Stimulated activated CD8-positive, alpha-beta memory T cell treated with anti-CD3 and anti-CD28 coated beads, Interleukin-7, amount 100 ng/mL, for 1 hour (primary cell): ENCODE measurements around the gene WAPL.
A peak's percentile ranks its signal among the peaks of the same experiment; 100 is the strongest.
"Not testable (repeated sequence)": the region's sequence is repeated elsewhere in the genome, so short reads cannot be mapped to it uniquely, and the experiment has no call there.

Source experiments
- DNase-seq, 2 donors: peaks; one replicate each; pipeline ENCODE4 v3.0.0-alpha.2; 2020; ENCODE audit warnings: low read depth in 2 of 2

WAPL gene

GRCh38 chr10:86525713-86526112 lies 4.1 kb upstream of the WAPL start:
- DNase-seq = not testable (repeated sequence)

- no peak for DNase-seq
These were observed 2.8 kb upstream of the WAPL start for GRCh38 chr10:86524225-86524962.

GRCh38 chr10:86523348-86523747 lies 1.8 kb upstream of the WAPL start:
- DNase-seq = no peak

- DNase-seq = no peak
These were observed 891 bp upstream of the WAPL start for GRCh38 chr10:86522510-86522855.

- DNase-seq = peak in 1 of 2 donors; percentile 17
These were observed 518 bp downstream of the WAPL start for GRCh38 chr10:86520871-86521677.

GRCh38 chr10:86518781-86519180 lies 2.8 kb downstream of the WAPL start:
- DNase-seq = no peak

GRCh38 chr10:86512137-86512536 lies 9.5 kb downstream of the WAPL start:
- no peak for DNase-seq

- no peak for DNase-seq
These were observed 10.3 kb downstream of the WAPL start for GRCh38 chr10:86511027-86511865.

GRCh38 chr10:86509145-86509544 lies 12.4 kb downstream of the WAPL start:
- DNase-seq = no peak

GRCh38 chr10:86508217-86508616 lies 13.4 kb downstream of the WAPL start:
- DNase-seq = no peak

GRCh38 chr10:86506499-86506898 lies 15.1 kb downstream of the WAPL start:
- DNase-seq = no peak

- DNase-seq = no peak
These were observed 15.5 kb downstream of the WAPL start for GRCh38 chr10:86506062-86506461.

GRCh38 chr10:86504510-86504909 lies 17.1 kb downstream of the WAPL start:
- DNase-seq = no peak

- DNase-seq = no peak
These were observed 20.7 kb downstream of the WAPL start for GRCh38 chr10:86500846-86501245.

- DNase-seq = no peak
These were observed 23.0 kb downstream of the WAPL start for GRCh38 chr10:86498598-86498997.

GRCh38 chr10:86497621-86498020 lies 24.0 kb downstream of the WAPL start:
- no peak for DNase-seq

GRCh38 chr10:86489960-86490612 lies 31.5 kb downstream of the WAPL start:
- DNase-seq = no peak

GRCh38 chr10:86489071-86489810 lies 32.4 kb downstream of the WAPL start:
- no peak for DNase-seq

- no peak for DNase-seq
These were observed 34.7 kb downstream of the WAPL start for GRCh38 chr10:86486856-86487255.

- DNase-seq = no peak
These were observed 37.9 kb downstream of the WAPL start for GRCh38 chr10:86483664-86484063.

GRCh38 chr10:86481761-86482160 lies 39.8 kb downstream of the WAPL start:
- no peak for DNase-seq
